ENCODE measurements around the gene CFAP61. TPM values are rescaled to one million over a fixed set of nuclear protein-coding genes. Genes with fewer than 3 reads are reported as not detected.
"Not testable (repeated sequence)": the region's sequence is repeated elsewhere in the genome, so short reads cannot be mapped to it uniquely, and the experiment has no call there.

The CFAP61 gene
- total RNA-seq, 4 donors from 2014 or later = not detected

DNA sequence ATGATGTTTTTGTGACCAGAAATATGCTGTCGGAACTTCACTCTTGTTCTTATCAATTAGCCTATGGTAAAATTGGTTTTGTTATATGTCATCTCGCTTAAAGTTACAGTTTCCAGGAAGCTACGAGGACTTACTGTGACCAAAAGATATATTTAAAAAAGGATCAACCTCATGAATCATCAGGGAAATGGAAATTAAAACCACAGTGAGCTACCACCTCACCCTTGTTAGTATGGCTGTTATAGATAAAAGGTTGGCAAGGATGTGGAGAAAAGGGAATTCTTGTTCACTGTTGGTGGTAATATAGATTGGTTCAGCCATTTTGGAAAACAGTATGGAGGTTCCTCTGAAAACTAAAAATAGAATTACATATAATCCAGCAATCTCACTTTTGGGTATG is 301.2 kb downstream of the CFAP61 start:
- intact Hi-C loops (cut with DNase I) = no loop called here
- Histone ChIP-seq H3K27me3 (peaks cover 0 to 22% (median 0%) of the 10 kb centered on the region in 4 donors), H3K36me3 (no peaks in the 10 kb centered on the region), H3K27ac (replicated peaks in 1 of 4) (no peak overlapping the region), H3K4me3 (no peak overlapping the region), H3K4me1 (no peaks in the 10 kb centered on the region), H3K9me3 (peaks cover 0 to 4% (median 0%) of the 10 kb centered on the region in 4 donors)
- 69% methylated on average over 3 of the region's 3 CpGs for WGBS
- no peak for DNase-seq (ENCODE audit: extremely low spot score)
- TF ChIP-seq POLR2A (IDR thresholded peaks at IDR 0.05; ENCODE audit: low read depth) (no peak), POLR2AphosphoS5 (IDR thresholded peaks at IDR 0.05) (no peak), EP300 (IDR thresholded peaks at IDR 0.05) (no peak)
- TF ChIP-seq, protein P1, sequence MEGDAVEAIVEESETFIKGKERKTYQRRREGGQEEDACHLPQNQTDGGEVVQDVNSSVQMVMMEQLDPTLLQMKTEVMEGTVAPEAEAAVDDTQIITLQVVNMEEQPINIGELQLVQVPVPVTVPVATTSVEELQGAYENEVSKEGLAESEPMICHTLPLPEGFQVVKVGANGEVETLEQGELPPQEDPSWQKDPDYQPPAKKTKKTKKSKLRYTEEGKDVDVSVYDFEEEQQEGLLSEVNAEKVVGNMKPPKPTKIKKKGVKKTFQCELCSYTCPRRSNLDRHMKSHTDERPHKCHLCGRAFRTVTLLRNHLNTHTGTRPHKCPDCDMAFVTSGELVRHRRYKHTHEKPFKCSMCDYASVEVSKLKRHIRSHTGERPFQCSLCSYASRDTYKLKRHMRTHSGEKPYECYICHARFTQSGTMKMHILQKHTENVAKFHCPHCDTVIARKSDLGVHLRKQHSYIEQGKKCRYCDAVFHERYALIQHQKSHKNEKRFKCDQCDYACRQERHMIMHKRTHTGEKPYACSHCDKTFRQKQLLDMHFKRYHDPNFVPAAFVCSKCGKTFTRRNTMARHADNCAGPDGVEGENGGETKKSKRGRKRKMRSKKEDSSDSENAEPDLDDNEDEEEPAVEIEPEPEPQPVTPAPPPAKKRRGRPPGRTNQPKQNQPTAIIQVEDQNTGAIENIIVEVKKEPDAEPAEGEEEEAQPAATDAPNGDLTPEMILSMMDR (IDR thresholded peaks at IDR 0.05) = no peak

DNA sequence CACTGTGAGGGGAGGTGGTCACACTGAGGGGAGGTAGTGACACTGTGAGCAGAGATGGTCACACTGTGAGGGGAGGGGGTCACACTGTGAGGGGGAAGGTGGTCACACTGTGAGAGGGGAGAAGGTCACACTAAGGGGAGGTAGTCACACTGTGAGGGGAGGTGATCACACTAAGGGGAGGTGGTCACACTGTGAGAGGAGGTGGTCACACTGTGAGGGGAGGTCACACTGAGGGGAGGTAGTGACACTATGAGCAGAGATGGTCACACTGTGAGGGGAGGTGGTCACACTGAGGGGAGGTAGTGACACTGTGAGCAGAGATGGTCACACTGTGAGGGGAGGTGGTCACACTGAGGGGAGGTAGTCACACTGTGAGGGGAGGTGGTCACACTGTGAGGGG is 303.2 kb downstream of the CFAP61 start:
- DNase-seq (ENCODE audit: extremely low spot score); H3K4me1 ChIP-seq; H3K9me3 ChIP-seq; H3K4me3 ChIP-seq; H3K27ac ChIP-seq (replicated peaks in 1 of 4); H3K36me3 ChIP-seq; intact Hi-C loops (cut with DNase I): not testable (repeated sequence)
- peaks cover 0 to 29% (median 0%) of the 10 kb centered on the region in 4 donors for H3K27me3 ChIP-seq

DNA sequence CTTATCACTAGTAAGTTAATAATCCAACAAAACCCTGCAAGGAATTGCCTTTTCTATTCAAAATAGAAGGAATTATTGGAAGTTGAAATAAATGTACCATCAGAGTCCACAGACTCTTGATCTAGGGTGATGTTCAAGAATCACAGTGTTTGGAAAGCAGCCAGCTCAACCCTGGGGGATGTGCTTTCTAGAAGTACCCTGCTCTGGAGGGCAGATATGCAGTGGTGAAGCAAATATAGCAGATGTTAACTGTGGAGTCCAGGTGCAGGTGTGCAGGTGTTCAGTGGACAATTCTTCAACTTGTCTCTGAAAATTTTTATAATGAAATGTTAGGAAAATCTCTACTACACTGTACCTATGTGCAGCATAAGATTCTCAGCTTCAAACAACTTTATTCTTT is 306.5 kb downstream of the CFAP61 start:
- TF ChIP-seq POLR2AphosphoS5 (IDR thresholded peaks at IDR 0.05) (no peak), EP300 (IDR thresholded peaks at IDR 0.05) (no peak), POLR2A (IDR thresholded peaks at IDR 0.05; ENCODE audit: low read depth) (no peak)
- TF ChIP-seq, protein P1 (IDR thresholded peaks at IDR 0.05) = no peak
- Histone ChIP-seq H3K9me3 (no peaks in the 10 kb centered on the region), H3K4me1 (peaks cover under 1 to 23% (median 14%) of the 10 kb centered on the region in 4 donors), H3K27me3 (peaks cover 0 to 52% (median 9%) of the 10 kb centered on the region in 4 donors), H3K27ac (replicated peaks in 1 of 4) (no peak overlapping the region), H3K36me3 (no peaks in the 10 kb centered on the region), H3K4me3 (no peak overlapping the region)
- intact Hi-C loops (cut with DNase I) = no loop called here
- DNase-seq (ENCODE audit: extremely low spot score) = no peak

DNA sequence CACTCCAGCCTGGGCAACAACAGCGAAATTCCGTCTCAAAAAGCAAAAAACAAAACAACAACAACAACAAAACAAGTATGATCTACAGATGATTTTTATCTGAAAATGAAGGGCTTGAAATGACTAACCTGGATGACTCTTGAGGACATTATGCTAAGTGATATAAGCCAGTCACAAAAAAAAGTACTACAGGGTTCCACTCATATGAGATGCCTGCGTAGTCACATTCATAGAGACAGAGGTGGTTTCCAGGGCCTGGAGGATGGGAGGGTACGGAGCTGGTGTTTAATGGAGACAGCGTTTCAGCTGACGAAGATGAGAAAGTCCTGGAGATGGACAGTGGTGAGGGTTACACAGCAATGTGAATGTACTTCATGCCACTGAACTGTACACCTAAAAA is 307.3 kb downstream of the CFAP61 start:
- Histone ChIP-seq H3K4me1 (peaks cover 9 to 31% (median 22%) of the 10 kb centered on the region in 4 donors), H3K27me3 (peaks cover 0 to 58% (median 17%) of the 10 kb centered on the region in 4 donors), H3K36me3 (no peaks in the 10 kb centered on the region), H3K9me3 (no peaks in the 10 kb centered on the region), H3K27ac (replicated peaks in 1 of 4) (no peak overlapping the region), H3K4me3 (no peak overlapping the region)
- TF ChIP-seq POLR2A (IDR thresholded peaks at IDR 0.05; ENCODE audit: low read depth) (no peak), POLR2AphosphoS5 (IDR thresholded peaks at IDR 0.05) (no peak), EP300 (IDR thresholded peaks at IDR 0.05) (no peak)
- TF ChIP-seq, protein P1 (IDR thresholded peaks at IDR 0.05) = no peak
- intact Hi-C loops (cut with DNase I) = loop anchor here (5.0 kb wide), 1 partner anchor 208 kb away; no protein-coding TSS in a partner anchor
- 75% methylated on average over 6 of the region's 6 CpGs for WGBS
- DNase-seq (ENCODE audit: extremely low spot score) = no peak

DNA sequence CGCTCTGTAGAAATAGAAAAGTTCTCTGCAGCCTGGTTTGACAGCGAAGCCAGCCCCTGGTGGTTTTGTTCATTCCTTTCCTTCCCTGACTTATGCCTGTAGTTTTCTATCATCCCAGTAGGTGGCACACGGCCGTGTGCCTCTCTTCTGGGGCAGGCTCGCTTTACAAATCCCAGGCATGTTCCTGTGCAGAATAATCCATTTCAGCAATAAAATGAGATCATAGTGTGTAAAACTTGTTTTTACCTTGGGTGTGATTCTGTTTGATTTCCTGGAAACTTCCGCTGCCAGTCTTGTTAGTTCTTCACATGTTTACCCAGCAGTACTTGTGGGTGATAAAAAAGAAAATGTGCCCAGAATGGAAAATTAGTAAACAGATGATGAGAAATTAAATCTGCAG is 308.1 kb downstream of the CFAP61 start:
- Histone ChIP-seq H3K27me3 (peaks cover 0 to 62% (median 25%) of the 10 kb centered on the region in 4 donors), H3K4me1 (peaks cover 9 to 38% (median 26%) of the 10 kb centered on the region in 4 donors), H3K9me3 (no peaks in the 10 kb centered on the region), H3K27ac (replicated peaks in 1 of 4) (no peak overlapping the region), H3K4me3 (no peak overlapping the region), H3K36me3 (no peaks in the 10 kb centered on the region)
- WGBS = 3% methylated on average over 6 of the region's 6 CpGs
- no peak for DNase-seq (ENCODE audit: extremely low spot score)
- intact Hi-C loops (cut with DNase I) = loop anchor here (5.0 kb wide), 1 partner anchor 207 kb away; no protein-coding TSS in a partner anchor
- TF ChIP-seq, protein P1 (IDR thresholded peaks at IDR 0.05) = peak; percentile 59 to 78 (median 59)
- TF ChIP-seq POLR2AphosphoS5 (IDR thresholded peaks at IDR 0.05) = no peak
